ENCODE measurements around the gene SLX4IP. TPM values are rescaled to one million over a fixed set of nuclear protein-coding genes. Genes with fewer than 3 reads are reported as not detected.
A peak's percentile ranks its signal among the peaks of the same experiment; 100 is the strongest.

SLX4IP gene
- total RNA-seq, 4 donors from 2014 or later: 6.3 to 8.3 (median 7.4) TPM

- Histone ChIP-seq H3K4me3 (replicated peaks in 1 of 3) (no peak overlapping the region), H3K27ac (no peak overlapping the region), H3K27me3 (no peaks in the 10 kb centered on the region), H3K9me3 (no peaks in the 10 kb centered on the region), H3K4me1 (peaks cover 28 to 37% of the 10 kb centered on the region in 2 donors), H3K36me3 (no peaks in the 10 kb centered on the region)
- TF ChIP-seq, protein P1, sequence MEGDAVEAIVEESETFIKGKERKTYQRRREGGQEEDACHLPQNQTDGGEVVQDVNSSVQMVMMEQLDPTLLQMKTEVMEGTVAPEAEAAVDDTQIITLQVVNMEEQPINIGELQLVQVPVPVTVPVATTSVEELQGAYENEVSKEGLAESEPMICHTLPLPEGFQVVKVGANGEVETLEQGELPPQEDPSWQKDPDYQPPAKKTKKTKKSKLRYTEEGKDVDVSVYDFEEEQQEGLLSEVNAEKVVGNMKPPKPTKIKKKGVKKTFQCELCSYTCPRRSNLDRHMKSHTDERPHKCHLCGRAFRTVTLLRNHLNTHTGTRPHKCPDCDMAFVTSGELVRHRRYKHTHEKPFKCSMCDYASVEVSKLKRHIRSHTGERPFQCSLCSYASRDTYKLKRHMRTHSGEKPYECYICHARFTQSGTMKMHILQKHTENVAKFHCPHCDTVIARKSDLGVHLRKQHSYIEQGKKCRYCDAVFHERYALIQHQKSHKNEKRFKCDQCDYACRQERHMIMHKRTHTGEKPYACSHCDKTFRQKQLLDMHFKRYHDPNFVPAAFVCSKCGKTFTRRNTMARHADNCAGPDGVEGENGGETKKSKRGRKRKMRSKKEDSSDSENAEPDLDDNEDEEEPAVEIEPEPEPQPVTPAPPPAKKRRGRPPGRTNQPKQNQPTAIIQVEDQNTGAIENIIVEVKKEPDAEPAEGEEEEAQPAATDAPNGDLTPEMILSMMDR (IDR thresholded peaks at IDR 0.05): no peak
- no peak for TF ChIP-seq POLR2A (IDR thresholded peaks at IDR 0.05)
- intact Hi-C loops (cut with DNase I): no loop called here
- no peak for DNase-seq
- 91 to 92% methylated on average over 2 of the region's 2 CpGs for WGBS, 2 donors
These were observed 125.6 kb downstream of the SLX4IP start for GRCh38 chr20:10560686-10561085.

GRCh38 chr20:10561302-10561701 is 126.2 kb downstream of the SLX4IP start:
- intact Hi-C loops (cut with DNase I): no loop called here

DNA sequence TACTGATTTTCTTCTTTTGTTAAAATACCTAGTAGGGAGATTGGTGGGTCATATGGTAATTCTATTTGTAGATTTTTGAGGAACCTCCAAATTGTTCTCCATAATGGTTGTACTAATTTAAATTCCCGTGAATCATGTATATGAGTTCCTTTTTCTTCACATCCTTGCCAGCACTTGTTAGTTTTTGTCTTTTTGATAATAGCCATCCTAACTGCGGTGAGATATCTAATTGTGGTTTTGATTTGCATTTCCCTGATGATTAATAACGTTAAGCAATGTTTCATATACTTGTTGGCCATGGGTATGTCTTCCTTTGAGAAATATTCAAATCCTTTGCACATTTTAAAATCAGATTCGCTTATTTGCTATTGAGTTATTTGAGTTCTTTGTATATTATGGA is 127.8 kb downstream of the SLX4IP start:
- TF ChIP-seq POLR2A (IDR thresholded peaks at IDR 0.05): no peak
- TF ChIP-seq, protein P1 (IDR thresholded peaks at IDR 0.05): no peak
- Histone ChIP-seq H3K36me3 (no peaks in the 10 kb centered on the region), H3K27me3 (no peaks in the 10 kb centered on the region), H3K4me3 (replicated peaks in 1 of 3) (no peak overlapping the region), H3K27ac (no peak overlapping the region), H3K9me3 (no peaks in the 10 kb centered on the region), H3K4me1 (peaks cover 20 to 22% of the 10 kb centered on the region in 2 donors)
- DNase-seq: no peak
- WGBS, 2 donors: 69 to 94% methylated on average over 4 of the region's 4 CpGs
- intact Hi-C loops (cut with DNase I): no loop called here

More at GRCh38 chr20:10561302-10561701, 126.2 kb downstream of the SLX4IP start:
- TF ChIP-seq, protein P1 (IDR thresholded peaks at IDR 0.05): no peak
- TF ChIP-seq POLR2A (IDR thresholded peaks at IDR 0.05): no peak
- Histone ChIP-seq H3K4me3 (replicated peaks in 1 of 3) (no peak overlapping the region), H3K9me3 (no peaks in the 10 kb centered on the region), H3K27ac (no peak overlapping the region), H3K27me3 (no peaks in the 10 kb centered on the region), H3K36me3 (no peaks in the 10 kb centered on the region), H3K4me1 (peaks cover 28 to 37% of the 10 kb centered on the region in 2 donors)
- no peak for DNase-seq

DNA sequence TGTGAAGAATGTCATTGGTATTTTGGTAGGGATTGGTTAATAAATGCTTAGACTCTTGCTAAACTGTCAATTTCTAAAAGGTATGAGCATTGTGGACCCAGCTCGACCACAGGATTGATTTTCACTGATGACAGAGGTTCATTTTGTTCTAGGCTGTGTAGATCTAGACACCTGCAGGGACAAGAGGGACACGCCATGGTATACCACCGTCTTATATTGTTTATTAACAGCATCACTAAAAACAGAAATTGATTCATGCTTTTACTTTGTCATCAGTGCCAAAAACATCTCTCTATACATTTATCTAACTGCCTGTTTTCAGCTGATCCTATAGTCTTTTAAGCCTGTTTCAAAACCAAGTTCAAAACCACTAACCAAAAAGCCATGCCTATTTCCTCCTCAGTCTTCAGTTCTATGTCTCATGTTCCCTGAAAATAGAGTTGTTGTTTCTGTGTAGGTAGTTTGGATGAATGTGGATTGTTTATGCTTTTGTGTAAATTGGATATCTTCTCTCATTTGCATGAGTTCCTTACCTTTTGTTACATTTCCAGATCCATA is 128.9 kb downstream of the SLX4IP start:
- no peak overlapping the region for H3K27ac ChIP-seq
- DNase-seq: no peak
- no peak overlapping the region for H3K4me3 ChIP-seq (replicated peaks in 1 of 3)
- TF ChIP-seq POLR2A (IDR thresholded peaks at IDR 0.05): no peak
- TF ChIP-seq, protein P1 (IDR thresholded peaks at IDR 0.05): no peak
- H3K36me3 ChIP-seq: no peaks in the 10 kb centered on the region
- H3K4me1 ChIP-seq: peaks cover 18 to 19% of the 10 kb centered on the region in 2 donors
- 95 to 96% methylated on average over 3 of the region's 3 CpGs for WGBS, 2 donors
- H3K27me3 ChIP-seq: no peaks in the 10 kb centered on the region
- H3K9me3 ChIP-seq: no peaks in the 10 kb centered on the region
- intact Hi-C loops (cut with DNase I): no loop called here

GRCh38 chr20:10565191-10565921 is 130.3 kb downstream of the SLX4IP start:
- 72 to 75% methylated on average over 6 of the region's 6 CpGs for WGBS, 2 donors
- Histone ChIP-seq H3K4me1 (peaks cover 8 to 9% of the 10 kb centered on the region in 2 donors), H3K4me3 (replicated peaks in 1 of 3) (no peak overlapping the region), H3K9me3 (no peaks in the 10 kb centered on the region), H3K36me3 (no peaks in the 10 kb centered on the region), H3K27me3 (no peaks in the 10 kb centered on the region), H3K27ac (peak overlapping the region in 2 of 3 donors; percentile 45 to 56)
- TF ChIP-seq, protein P1 (IDR thresholded peaks at IDR 0.05): no peak
- TF ChIP-seq POLR2A (IDR thresholded peaks at IDR 0.05): no peak
- DNase-seq: no peak
- intact Hi-C loops (cut with DNase I): no loop called here
